Measurements from ENCODE around the gene CDK2. TPM values are rescaled to one million over a fixed set of nuclear protein-coding genes. Genes with fewer than 3 reads are reported as not detected.

CDK2 gene
- polyA plus RNA-seq, 3 donors from 2014 or later, result 11.6 to 27.7 (median 13.4) TPM

GRCh38 chr12:55931780-55932550 is 34.7 kb upstream of the CDK2 start:
- peak overlapping the region; percentile 93 to 99 (median 98) for H3K27ac Mint-ChIP-seq

GRCh38 chr12:55932551-55932910 is 34.1 kb upstream of the CDK2 start:
- peak overlapping the region; percentile 93 to 99 (median 98) for H3K27ac Mint-ChIP-seq
- peaks cover 4 to 7% (median 6%) of the 10 kb centered on the region in 3 donors for H3K36me3 Mint-ChIP-seq

More at GRCh38 chr12:55931780-55932550, 34.7 kb upstream of the CDK2 start:
- DNase-seq, result peak; percentile 37 to 46 (median 45)
- Mint-ChIP-seq H3K27me3 (ENCODE audit: low read depth in 3 of 3) (peaks cover 12 to 13% (median 12%) of the 10 kb centered on the region in 3 donors), H3K9me3 (no peaks in the 10 kb centered on the region), H3K4me3 (peak overlapping the region; percentile 96 to 100 (median 99)), H3K36me3 (peaks cover under 1 to 3% (median 2%) of the 10 kb centered on the region in 3 donors), H3K4me1 (peaks cover 56 to 63% of the 10 kb centered on the region in 2 donors)

GRCh38 chr12:55933169-55933798 is 33.3 kb upstream of the CDK2 start:
- peaks cover 7 to 8% (median 7%) of the 10 kb centered on the region in 3 donors for H3K27me3 Mint-ChIP-seq (ENCODE audit: low read depth in 3 of 3)
- peaks cover 4 to 7% (median 7%) of the 10 kb centered on the region in 3 donors for H3K36me3 Mint-ChIP-seq
- no peak for DNase-seq
- H3K4me1 Mint-ChIP-seq, result peaks cover 50 to 53% of the 10 kb centered on the region in 2 donors
- peak overlapping the region; percentile 96 to 100 (median 99) for H3K4me3 Mint-ChIP-seq
- H3K27ac Mint-ChIP-seq, result peak overlapping the region in 4 of 6 donors; percentile 93 to 98 (median 98)
- no peaks in the 10 kb centered on the region for H3K9me3 Mint-ChIP-seq

More at GRCh38 chr12:55932551-55932910, 34.1 kb upstream of the CDK2 start:
- peak; percentile 39 to 57 (median 51) for DNase-seq
- H3K4me1 Mint-ChIP-seq, result peaks cover 56 to 59% of the 10 kb centered on the region in 2 donors
- H3K4me3 Mint-ChIP-seq, result peak overlapping the region; percentile 96 to 100 (median 99)
- peaks cover 7 to 11% (median 7%) of the 10 kb centered on the region in 3 donors for H3K27me3 Mint-ChIP-seq (ENCODE audit: low read depth in 3 of 3)
- no peaks in the 10 kb centered on the region for H3K9me3 Mint-ChIP-seq

- no peak for DNase-seq
- Mint-ChIP-seq H3K9me3 (no peaks in the 10 kb centered on the region), H3K36me3 (peaks cover 4 to 11% (median 10%) of the 10 kb centered on the region in 3 donors), H3K27me3 (ENCODE audit: low read depth in 3 of 3) (peaks cover 7 to 8% (median 7%) of the 10 kb centered on the region in 3 donors), H3K27ac (peak overlapping the region in 5 of 6 donors; percentile 17 to 60 (median 23)), H3K4me1 (peaks cover 47% of the 10 kb centered on the region in 2 donors), H3K4me3 (peak overlapping the region in 4 of 5 donors; percentile 11 to 34 (median 14))
Measured at GRCh38 chr12:55933799-55934742, 32.6 kb upstream of the CDK2 start.

- peaks cover 4 to 14% (median 12%) of the 10 kb centered on the region in 3 donors for H3K36me3 Mint-ChIP-seq
- H3K4me1 Mint-ChIP-seq, result peaks cover 42% of the 10 kb centered on the region in 2 donors
- no peaks in the 10 kb centered on the region for H3K9me3 Mint-ChIP-seq
- H3K27ac Mint-ChIP-seq, result peak overlapping the region in 4 of 6 donors; percentile 5 to 76 (median 32)
- DNase-seq, result no peak
- no peak overlapping the region for H3K4me3 Mint-ChIP-seq
- peaks cover 7 to 8% (median 7%) of the 10 kb centered on the region in 3 donors for H3K27me3 Mint-ChIP-seq (ENCODE audit: low read depth in 3 of 3)
Measured at GRCh38 chr12:55934773-55935172, 31.9 kb upstream of the CDK2 start.

- Mint-ChIP-seq H3K27ac (peak overlapping the region in 1 of 6 donors; percentile 62), H3K27me3 (ENCODE audit: low read depth in 3 of 3) (peaks cover 4 to 8% (median 7%) of the 10 kb centered on the region in 3 donors), H3K4me3 (no peak overlapping the region), H3K36me3 (peaks cover 10 to 22% (median 12%) of the 10 kb centered on the region in 3 donors), H3K4me1 (peaks cover 42% of the 10 kb centered on the region in 2 donors), H3K9me3 (no peaks in the 10 kb centered on the region)
- no peak for DNase-seq
Measured at GRCh38 chr12:55935738-55936151, 30.9 kb upstream of the CDK2 start.

GRCh38 chr12:55937981-55938380 is 28.6 kb upstream of the CDK2 start:
- Mint-ChIP-seq H3K27ac (peak overlapping the region in 1 of 6 donors; percentile 1), H3K27me3 (ENCODE audit: low read depth in 3 of 3) (peaks cover 0 to 2% (median 1%) of the 10 kb centered on the region in 3 donors), H3K4me1 (peaks cover 24% of the 10 kb centered on the region in 2 donors), H3K36me3 (peaks cover 20 to 39% (median 22%) of the 10 kb centered on the region in 3 donors), H3K9me3 (no peaks in the 10 kb centered on the region), H3K4me3 (no peak overlapping the region)
- DNase-seq, result no peak

GRCh38 chr12:55938826-55939501 is 27.7 kb upstream of the CDK2 start:
- peak overlapping the region in 3 of 6 donors; percentile 9 to 30 (median 23) for H3K27ac Mint-ChIP-seq
- peaks cover 18 to 20% of the 10 kb centered on the region in 2 donors for H3K4me1 Mint-ChIP-seq
- H3K4me3 Mint-ChIP-seq, result no peak overlapping the region
- no peak for DNase-seq
- no peaks in the 10 kb centered on the region for H3K9me3 Mint-ChIP-seq
- peaks cover 0 to 2% (median 1%) of the 10 kb centered on the region in 3 donors for H3K27me3 Mint-ChIP-seq (ENCODE audit: low read depth in 3 of 3)
- H3K36me3 Mint-ChIP-seq, result peaks cover 29 to 48% (median 30%) of the 10 kb centered on the region in 3 donors

- peaks cover 12 to 17% of the 10 kb centered on the region in 2 donors for H3K4me1 Mint-ChIP-seq
- DNase-seq, result peak; percentile 81 to 84 (median 83)
Measured at GRCh38 chr12:55940065-55940732, 26.4 kb upstream of the CDK2 start.

GRCh38 chr12:55942055-55942454 is 24.6 kb upstream of the CDK2 start:
- Mint-ChIP-seq H3K4me1 (peaks cover 12 to 13% of the 10 kb centered on the region in 2 donors), H3K27ac (peak overlapping the region in 2 of 6 donors; percentile 16 to 73), H3K27me3 (ENCODE audit: low read depth in 3 of 3) (peaks cover 0 to 1% (median 0%) of the 10 kb centered on the region in 3 donors), H3K4me3 (no peak overlapping the region), H3K9me3 (no peaks in the 10 kb centered on the region), H3K36me3 (peaks cover 38 to 65% (median 39%) of the 10 kb centered on the region in 3 donors)
- DNase-seq, result no peak

More at GRCh38 chr12:55940065-55940732, 26.4 kb upstream of the CDK2 start:
- Mint-ChIP-seq H3K27me3 (ENCODE audit: low read depth in 3 of 3) (peaks cover 0 to 2% (median 1%) of the 10 kb centered on the region in 3 donors), H3K36me3 (peaks cover 34 to 56% (median 35%) of the 10 kb centered on the region in 3 donors), H3K27ac (peak overlapping the region; percentile 31 to 77 (median 62)), H3K9me3 (no peaks in the 10 kb centered on the region), H3K4me3 (peak overlapping the region in 3 of 5 donors; percentile 30 to 49 (median 43))

GRCh38 chr12:55942577-55943136 is 24.0 kb upstream of the CDK2 start:
- no peak for DNase-seq
- peaks cover 33 to 63% (median 39%) of the 10 kb centered on the region in 3 donors for H3K36me3 Mint-ChIP-seq
- peak overlapping the region in 1 of 6 donors; percentile 53 for H3K27ac Mint-ChIP-seq
- no peak overlapping the region for H3K4me3 Mint-ChIP-seq
- H3K9me3 Mint-ChIP-seq, result no peaks in the 10 kb centered on the region
- H3K27me3 Mint-ChIP-seq (ENCODE audit: low read depth in 3 of 3), result peaks cover 0 to 1% (median 0%) of the 10 kb centered on the region in 3 donors
- H3K4me1 Mint-ChIP-seq, result peaks cover 12 to 13% of the 10 kb centered on the region in 2 donors

All from immature natural killer cell (primary cell).